GM12892 (cell line): ENCODE data around the gene S100A14.

Experiments used
- POLR2A ChIP-seq: IDR thresholded peaks from 2 replicates; pipeline ENCODE4 v1.6.1; 2011; ENCODE audit warnings: low read depth, low read length, control low read depth
- POLR2AphosphoS5 ChIP-seq: IDR thresholded peaks from 2 replicates; pipeline ENCODE4 v1.6.1; 2011; ENCODE audit warnings: low read depth, low read length, control low read depth

DNA sequence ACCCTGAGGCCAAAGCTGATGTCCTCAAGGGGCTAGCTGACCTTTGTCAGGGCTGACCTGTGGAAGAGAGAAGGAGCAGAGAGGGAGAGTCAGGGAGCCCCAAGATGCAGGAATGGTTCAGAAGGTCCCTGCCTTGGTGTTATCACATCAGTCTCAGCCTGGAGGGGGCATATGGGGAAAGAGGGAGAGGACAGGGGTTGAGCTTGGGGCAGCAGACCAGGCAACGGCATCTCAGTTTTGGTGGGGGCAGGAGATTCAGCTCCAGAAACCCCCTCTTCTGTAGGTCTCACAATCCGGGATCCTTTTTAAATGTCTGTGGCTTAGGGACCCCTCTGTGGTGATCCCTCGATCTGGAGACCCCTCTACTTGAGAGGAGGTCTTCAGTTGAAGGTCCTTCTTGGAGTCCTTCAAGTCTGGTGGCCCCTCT, 10.4 kb upstream of the S100A14 start:
- TF ChIP-seq POLR2A: no peak
- TF ChIP-seq POLR2AphosphoS5: no peak
